ENCODE measurements around the gene DDX6.
"Not testable (repeated sequence)": the region's sequence is repeated elsewhere in the genome, so short reads cannot be mapped to it uniquely, and the experiment has no call there.

DDX6 gene

GRCh38 chr11:118735203-118735602 lies 55.8 kb downstream of the DDX6 start:
- DNase-seq, result no peak

GRCh38 chr11:118734031-118734430 lies 56.9 kb downstream of the DDX6 start:
- no peak for DNase-seq

GRCh38 chr11:118729753-118730152 lies 61.2 kb downstream of the DDX6 start:
- DNase-seq, result not testable (repeated sequence)

- not testable (repeated sequence) for DNase-seq
Measured at GRCh38 chr11:118728112-118728511, 62.9 kb downstream of the DDX6 start.

GRCh38 chr11:118727721-118728066 lies 63.3 kb downstream of the DDX6 start:
- DNase-seq, result not testable (repeated sequence)

GRCh38 chr11:118727001-118727720 lies 63.8 kb downstream of the DDX6 start:
- DNase-seq, result not testable (repeated sequence)

GRCh38 chr11:118721478-118722015 lies 69.4 kb downstream of the DDX6 start:
- not testable (repeated sequence) for DNase-seq

- DNase-seq, result not testable (repeated sequence)
Measured at GRCh38 chr11:118720740-118721139, 70.2 kb downstream of the DDX6 start.

- not testable (repeated sequence) for DNase-seq
Measured at GRCh38 chr11:118720078-118720477, 70.9 kb downstream of the DDX6 start.

- DNase-seq, result not testable (repeated sequence)
Measured at GRCh38 chr11:118718562-118718961, 72.4 kb downstream of the DDX6 start.

- DNase-seq, result not testable (repeated sequence)
Measured at GRCh38 chr11:118717733-118718132, 73.2 kb downstream of the DDX6 start.

- not testable (repeated sequence) for DNase-seq
Measured at GRCh38 chr11:118717221-118717620, 73.7 kb downstream of the DDX6 start.

GRCh38 chr11:118715837-118716260 lies 75.1 kb downstream of the DDX6 start:
- no peak for DNase-seq

GRCh38 chr11:118715245-118715831 lies 75.6 kb downstream of the DDX6 start:
- DNase-seq, result no peak

GRCh38 chr11:118714816-118715215 lies 76.1 kb downstream of the DDX6 start:
- DNase-seq, result no peak

GRCh38 chr11:118714416-118714815 lies 76.5 kb downstream of the DDX6 start:
- DNase-seq, result not testable (repeated sequence)

- DNase-seq, result no peak
Measured at GRCh38 chr11:118708296-118708695, 82.7 kb downstream of the DDX6 start.

- DNase-seq, result no peak
Measured at GRCh38 chr11:118706546-118706825, 84.5 kb downstream of the DDX6 start.

- no peak for DNase-seq
Measured at GRCh38 chr11:118705791-118706545, 85.0 kb downstream of the DDX6 start.

GRCh38 chr11:118705111-118705741 lies 85.7 kb downstream of the DDX6 start:
- no peak for DNase-seq

GRCh38 chr11:118703563-118704106 lies 87.3 kb downstream of the DDX6 start:
- DNase-seq, result no peak

- DNase-seq, result no peak
Measured at GRCh38 chr11:118699506-118700220, 91.3 kb downstream of the DDX6 start.
